ENCODE measurements around the gene DYNC1H1.

DYNC1H1 gene

GRCh38 chr14:101964297-101965180, at the start of gene DYNC1H1:
DYNC1H1 (plus strand) TSS chr14:101964573; CDS start chr14:101964692, 119 bp downstream.
- DNase-seq: peak; percentile 72 to 82

- no peak for DNase-seq
These were observed 48.2 kb upstream of the DYNC1H1 start for GRCh38 chr14:101915871-101916815.

- no peak for DNase-seq
These were observed 47.5 kb upstream of the DYNC1H1 start for GRCh38 chr14:101916816-101917412.

GRCh38 chr14:101917413-101918017, 46.9 kb upstream of the DYNC1H1 start:
- no peak for DNase-seq

GRCh38 chr14:101918065-101918989, 46.0 kb upstream of the DYNC1H1 start:
- no peak for DNase-seq

- DNase-seq: no peak
These were observed 44.1 kb upstream of the DYNC1H1 start for GRCh38 chr14:101920271-101920670.

GRCh38 chr14:101922866-101923265, 41.5 kb upstream of the DYNC1H1 start:
- DNase-seq: no peak

GRCh38 chr14:101925152-101925551, 39.2 kb upstream of the DYNC1H1 start:
- DNase-seq: no peak

- no peak for DNase-seq
These were observed 38.3 kb upstream of the DYNC1H1 start for GRCh38 chr14:101926085-101926484.

- DNase-seq: no peak
These were observed 37.8 kb upstream of the DYNC1H1 start for GRCh38 chr14:101926620-101927019.

- no peak for DNase-seq
These were observed 36.5 kb upstream of the DYNC1H1 start for GRCh38 chr14:101927859-101928258.

GRCh38 chr14:101928415-101928841, 35.9 kb upstream of the DYNC1H1 start:
- no peak for DNase-seq

GRCh38 chr14:101929096-101929495, 35.3 kb upstream of the DYNC1H1 start:
- DNase-seq: no peak

- no peak for DNase-seq
These were observed 34.4 kb upstream of the DYNC1H1 start for GRCh38 chr14:101929946-101930345.

GRCh38 chr14:101932673-101933072, 31.7 kb upstream of the DYNC1H1 start:
- no peak for DNase-seq

- no peak for DNase-seq
These were observed 31.2 kb upstream of the DYNC1H1 start for GRCh38 chr14:101933209-101933608.

- no peak for DNase-seq
These were observed 29.7 kb upstream of the DYNC1H1 start for GRCh38 chr14:101934601-101935150.

- no peak for DNase-seq
These were observed 26.2 kb upstream of the DYNC1H1 start for GRCh38 chr14:101937926-101938767.

GRCh38 chr14:101939646-101940170, 24.7 kb upstream of the DYNC1H1 start:
- no peak for DNase-seq

GRCh38 chr14:101944451-101944850, 19.9 kb upstream of the DYNC1H1 start:
- DNase-seq: no peak
